RPMI8226 (cell line): Measurements from ENCODE around the gene TBC1D3E.
"Not testable (repeated sequence)": the region's sequence is repeated elsewhere in the genome, so short reads cannot be mapped to it uniquely, and the experiment has no call there.

Experiments used
- DNase-seq: peaks from one replicate; pipeline ENCODE4 v3.0.0-alpha.2; 2015

Gene TBC1D3E

DNA sequence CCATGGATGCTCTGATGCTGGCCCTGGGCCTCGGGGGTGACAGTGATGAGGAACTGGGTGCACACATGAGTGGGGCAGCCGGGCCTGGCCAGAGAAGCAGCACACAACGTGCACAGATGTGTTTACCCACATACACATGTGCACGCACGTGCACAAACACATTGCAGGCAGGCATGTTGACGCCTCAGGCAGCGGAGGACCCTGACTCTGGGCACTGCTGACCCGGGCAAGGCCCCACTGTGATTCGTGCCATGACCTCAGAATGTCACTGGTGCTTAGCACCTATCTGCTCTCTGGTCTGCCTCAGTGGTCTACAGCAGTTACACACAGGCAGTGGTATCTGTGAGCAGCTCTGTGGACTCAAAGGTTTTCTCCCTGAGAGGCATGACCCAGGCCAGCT lies at the start of gene TBC1D3E:
TBC1D3E (plus strand) TSS at position 301 of the 400 bp plus-strand sequence. CDS start 1,545 bp downstream, outside the sequence.
- DNase-seq, result not testable (repeated sequence)

DNA sequence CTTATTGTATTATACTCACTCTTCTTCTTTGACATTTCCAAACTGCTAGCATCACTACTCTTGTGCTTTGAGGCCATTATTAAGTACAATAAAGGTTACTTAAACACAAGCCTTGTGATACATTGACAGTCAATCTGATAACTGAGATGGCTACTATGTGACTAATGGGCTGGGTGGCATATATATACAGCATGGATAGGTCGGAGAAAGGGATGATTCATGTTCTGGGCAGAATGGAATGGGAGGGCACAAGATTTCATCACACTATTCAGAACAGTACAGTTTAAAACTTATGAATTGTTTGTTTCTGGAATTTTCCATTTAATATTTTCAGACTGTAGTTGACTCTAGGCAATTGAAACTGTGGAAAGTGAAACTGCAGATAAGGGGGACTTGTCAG lies 40.4 kb upstream of the TBC1D3E start:
- DNase-seq, result not testable (repeated sequence)

- DNase-seq, result not testable (repeated sequence)
Observed at GRCh38 chr17:38088120-38088519, 39.6 kb upstream of the TBC1D3E start.

- DNase-seq, result not testable (repeated sequence)
Observed at GRCh38 chr17:38094059-38094694, 33.6 kb upstream of the TBC1D3E start.

DNA sequence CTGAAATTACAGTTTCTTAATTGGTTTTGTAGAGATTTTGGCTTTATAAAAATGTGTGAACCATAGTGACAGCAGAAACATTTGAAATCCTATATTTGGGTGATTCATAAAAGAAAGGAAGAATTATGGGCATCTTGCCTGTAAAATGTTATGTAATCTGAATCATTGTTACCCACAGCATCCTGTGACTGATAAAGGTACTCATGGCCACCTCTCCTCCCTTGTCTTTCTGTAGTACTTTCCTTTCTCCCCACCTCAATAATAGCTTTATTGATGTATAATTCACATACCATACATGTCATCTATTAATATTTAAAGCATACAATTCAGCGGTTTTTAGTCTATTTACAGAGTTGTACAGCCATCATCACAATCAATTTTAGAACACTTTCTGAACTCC lies 28.5 kb upstream of the TBC1D3E start:
- DNase-seq, result not testable (repeated sequence)

GRCh38 chr17:38119829-38120228 lies 7.9 kb upstream of the TBC1D3E start:
- DNase-seq, result not testable (repeated sequence)

DNA sequence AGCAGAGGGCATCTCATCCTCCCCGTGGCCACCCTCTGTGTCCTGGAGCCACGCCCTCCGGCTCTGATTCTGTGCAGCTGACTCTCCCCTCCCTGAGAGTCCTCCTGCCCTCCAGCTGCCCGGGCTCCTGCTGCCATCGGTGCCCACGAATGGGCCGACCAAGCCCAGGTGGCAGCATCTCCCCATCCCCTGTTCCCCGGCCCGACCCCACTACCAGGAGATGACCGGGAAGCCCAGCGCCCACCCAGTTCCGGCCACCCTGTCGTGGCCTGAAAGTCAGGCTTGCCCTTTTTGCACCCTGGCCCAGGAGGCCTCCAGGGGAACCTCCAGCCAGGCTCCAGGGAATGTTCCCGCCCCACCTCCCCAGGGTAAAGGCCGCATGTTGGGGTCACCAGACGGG lies 7.1 kb downstream of the TBC1D3E start:
- not testable (repeated sequence) for DNase-seq
